ENCODE measurements around the gene WRNIP1.

WRNIP1 gene

GRCh38 chr6:2763345-2763841 lies 1.8 kb upstream of the WRNIP1 start:
- DNase-seq: no peak

GRCh38 chr6:2763876-2764540 lies 1.2 kb upstream of the WRNIP1 start:
- DNase-seq: no peak

- DNase-seq: peak; percentile 64
These were observed 505 bp upstream of the WRNIP1 start for GRCh38 chr6:2764610-2765165.

- peak; percentile 53 for DNase-seq
These were observed 938 bp downstream of the WRNIP1 start for GRCh38 chr6:2765896-2766766.

GRCh38 chr6:2766767-2767656 lies 1.8 kb downstream of the WRNIP1 start:
- no peak for DNase-seq

GRCh38 chr6:2767657-2768524 lies 2.7 kb downstream of the WRNIP1 start:
- no peak for DNase-seq

- DNase-seq: no peak
These were observed 3.5 kb downstream of the WRNIP1 start for GRCh38 chr6:2768696-2769095.

- no peak for DNase-seq
These were observed 5.0 kb downstream of the WRNIP1 start for GRCh38 chr6:2770171-2770570.

- DNase-seq: no peak
These were observed 5.9 kb downstream of the WRNIP1 start for GRCh38 chr6:2771079-2771478.

- DNase-seq: no peak
These were observed 7.6 kb downstream of the WRNIP1 start for GRCh38 chr6:2772840-2773239.

- peak; percentile 56 for DNase-seq
These were observed 8.3 kb downstream of the WRNIP1 start for GRCh38 chr6:2773449-2773848.

GRCh38 chr6:2775003-2775402 lies 9.8 kb downstream of the WRNIP1 start:
- no peak for DNase-seq

GRCh38 chr6:2777249-2777648 lies 12.1 kb downstream of the WRNIP1 start:
- no peak for DNase-seq

GRCh38 chr6:2780102-2780737 lies 15.0 kb downstream of the WRNIP1 start:
- DNase-seq: no peak

- DNase-seq: no peak
These were observed 16.6 kb downstream of the WRNIP1 start for GRCh38 chr6:2781685-2782355.

GRCh38 chr6:2782356-2782708 lies 17.1 kb downstream of the WRNIP1 start:
- DNase-seq: no peak

GRCh38 chr6:2782825-2783187 lies 17.6 kb downstream of the WRNIP1 start:
- DNase-seq: no peak

- DNase-seq: no peak
These were observed 18.2 kb downstream of the WRNIP1 start for GRCh38 chr6:2783188-2783963.

- no peak for DNase-seq
These were observed 18.9 kb downstream of the WRNIP1 start for GRCh38 chr6:2784061-2784460.

- DNase-seq: no peak
These were observed 19.7 kb downstream of the WRNIP1 start for GRCh38 chr6:2784930-2785329.
